ENCODE data around the gene RNF11. TPM values are rescaled to one million over a fixed set of nuclear protein-coding genes. Genes with fewer than 3 reads are reported as not detected.

RNF11 gene
- total RNA-seq, 2 experiments from 2014 or later = 26.4 to 35.5 TPM

- CTCF ChIA-PET = interaction anchor here (1.3 kb wide), 1 partner anchor 45 kb away, joined by 6 read pairs; no protein-coding TSS in a partner anchor
- DNase-seq (no peak), ATAC-seq (no peak)
- no peaks in the 10 kb centered on the region for H3K9me3 Mint-ChIP-seq (ENCODE audit: low read depth)
- peaks cover 6% of the 10 kb centered on the region for H3K4me1 Mint-ChIP-seq
- H3K27ac Mint-ChIP-seq = no peak overlapping the region
- H3K36me3 Mint-ChIP-seq = peaks cover 2% of the 10 kb centered on the region
- no peaks in the 10 kb centered on the region for H3K27me3 Mint-ChIP-seq
- no peak overlapping the region for H3K4me3 Mint-ChIP-seq
These were observed 16.3 kb downstream of the RNF11 start for GRCh38 chr1:51252366-51252765.

DNA sequence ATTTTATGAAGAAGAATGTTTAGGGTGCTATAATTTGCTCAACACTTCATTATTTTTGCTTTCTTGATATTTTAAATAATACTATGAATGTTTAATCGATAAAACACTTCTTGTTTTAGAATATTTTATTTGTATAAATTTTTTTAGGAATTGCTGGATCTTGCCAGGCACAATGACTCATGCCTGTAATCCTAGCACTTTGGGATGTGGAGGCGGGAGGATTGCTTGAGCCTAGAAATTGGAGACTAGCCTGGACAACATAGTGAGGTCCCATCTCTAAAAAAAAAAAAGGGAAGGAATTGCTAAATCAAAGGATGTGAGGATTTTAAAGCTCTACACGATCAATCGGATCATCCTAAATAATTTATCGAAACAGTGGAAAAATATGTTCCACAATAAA, 17.6 kb downstream of the RNF11 start:
- CTCF ChIA-PET = no interaction called here
- Mint-ChIP-seq H3K9me3 (ENCODE audit: low read depth) (no peaks in the 10 kb centered on the region), H3K27me3 (no peaks in the 10 kb centered on the region), H3K36me3 (peaks cover 2% of the 10 kb centered on the region), H3K27ac (no peak overlapping the region), H3K4me3 (no peak overlapping the region), H3K4me1 (peaks cover 6% of the 10 kb centered on the region)
- no peak for DNase-seq
- no peak for ATAC-seq

GRCh38 chr1:51255331-51255730, 19.3 kb downstream of the RNF11 start:
- CTCF ChIA-PET = interaction anchor here (0.8 to 1.3 kb wide), 3 partner anchors 12 to 40 kb away, joined by 3 to 4 read pairs (median 4); no protein-coding TSS in a partner anchor
- H3K9me3 Mint-ChIP-seq (ENCODE audit: low read depth) = no peaks in the 10 kb centered on the region
- no peak overlapping the region for H3K4me3 Mint-ChIP-seq

DNA sequence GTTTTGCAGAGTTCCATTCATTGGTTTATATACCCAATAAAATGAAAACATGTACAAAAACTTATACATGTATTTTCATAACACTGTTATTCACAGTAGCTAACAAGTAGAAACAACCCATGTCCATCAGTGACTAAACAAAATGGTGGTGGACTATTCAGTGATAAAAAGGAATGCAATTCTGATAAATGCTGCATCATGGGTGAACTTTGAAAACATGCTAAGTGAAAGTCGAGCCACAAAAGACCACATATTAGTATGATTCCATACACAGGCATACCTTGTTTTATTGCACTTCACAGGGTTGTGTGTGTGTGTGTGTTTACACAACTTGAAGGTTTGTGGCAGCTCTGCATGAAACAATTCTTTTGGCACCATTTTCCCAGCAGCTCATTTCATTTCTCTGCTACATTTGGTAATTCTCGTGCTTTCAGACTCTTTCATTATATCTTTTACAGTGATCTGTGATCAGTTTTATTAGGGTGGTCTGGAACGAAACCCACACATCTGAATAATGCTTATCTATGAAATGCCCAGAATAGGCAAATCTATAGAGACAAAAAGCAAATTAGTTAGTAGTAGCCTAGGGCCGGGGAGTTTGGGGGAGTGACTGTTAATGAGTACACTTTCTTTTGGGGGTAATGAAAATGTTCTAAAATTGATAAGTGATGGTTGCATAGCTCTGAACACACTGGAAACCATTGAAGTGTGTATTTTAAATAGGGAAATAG, 27.2 kb downstream of the RNF11 start:
- Mint-ChIP-seq H3K4me3 (no peak overlapping the region), H3K9me3 (ENCODE audit: low read depth) (no peaks in the 10 kb centered on the region), H3K4me1 (peaks cover 33% of the 10 kb centered on the region), H3K27ac (no peak overlapping the region), H3K36me3 (peaks cover 1% of the 10 kb centered on the region), H3K27me3 (no peaks in the 10 kb centered on the region)
- CTCF ChIA-PET = interaction anchor here (3.0 kb wide), 1 partner anchor 34 kb away, joined by 9 read pairs; no protein-coding TSS in a partner anchor
- DNase-seq = no peak
- ATAC-seq = no peak

More at GRCh38 chr1:51255331-51255730, 19.3 kb downstream of the RNF11 start:
- no peaks in the 10 kb centered on the region for H3K27me3 Mint-ChIP-seq
- DNase-seq (no peak), ATAC-seq (no peak)
- peaks cover 6% of the 10 kb centered on the region for H3K4me1 Mint-ChIP-seq
- no peak overlapping the region for H3K27ac Mint-ChIP-seq
- peaks cover 2% of the 10 kb centered on the region for H3K36me3 Mint-ChIP-seq

DNA sequence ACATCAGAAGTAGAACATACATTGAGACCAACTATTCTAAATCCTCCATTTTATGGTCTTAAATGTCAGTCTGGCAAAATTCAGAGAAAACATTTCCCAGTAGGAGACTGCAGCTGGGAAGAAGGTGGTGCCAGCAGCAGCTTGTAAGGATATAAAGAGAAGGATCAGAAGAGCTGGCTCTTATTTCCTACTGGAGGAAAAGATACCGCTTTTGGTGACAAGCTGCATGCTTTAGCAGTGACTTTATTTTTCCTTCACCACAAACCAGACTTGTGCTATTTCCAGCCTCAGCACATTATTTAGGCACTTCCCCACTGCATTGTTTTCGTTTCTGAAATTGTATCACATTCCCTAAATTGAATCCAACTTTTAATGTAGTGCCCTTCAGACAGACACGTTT, 28.4 kb downstream of the RNF11 start:
- CTCF ChIA-PET = no interaction called here
- no peaks in the 10 kb centered on the region for H3K27me3 Mint-ChIP-seq
- peaks cover 4% of the 10 kb centered on the region for H3K36me3 Mint-ChIP-seq
- H3K4me3 Mint-ChIP-seq = no peak overlapping the region
- DNase-seq = no peak
- H3K9me3 Mint-ChIP-seq (ENCODE audit: low read depth) = no peaks in the 10 kb centered on the region
- no peak overlapping the region for H3K27ac Mint-ChIP-seq
- peaks cover 39% of the 10 kb centered on the region for H3K4me1 Mint-ChIP-seq
- no peak for ATAC-seq

- no peak overlapping the region for H3K27ac Mint-ChIP-seq
- H3K4me3 Mint-ChIP-seq = no peak overlapping the region
- no peaks in the 10 kb centered on the region for H3K9me3 Mint-ChIP-seq (ENCODE audit: low read depth)
- ATAC-seq (no peak), DNase-seq (no peak)
- peaks cover 14% of the 10 kb centered on the region for H3K36me3 Mint-ChIP-seq
- peaks cover 38% of the 10 kb centered on the region for H3K4me1 Mint-ChIP-seq
- no peaks in the 10 kb centered on the region for H3K27me3 Mint-ChIP-seq
- CTCF ChIA-PET = no interaction called here
These were observed 29.5 kb downstream of the RNF11 start for GRCh38 chr1:51265618-51266017.

GRCh38 chr1:51266181-51266580, 30.1 kb downstream of the RNF11 start:
- H3K4me3 Mint-ChIP-seq = no peak overlapping the region
- CTCF ChIA-PET = no interaction called here
- peak overlapping the region; percentile 69 for H3K27ac Mint-ChIP-seq
- H3K9me3 Mint-ChIP-seq (ENCODE audit: low read depth) = no peaks in the 10 kb centered on the region
- H3K27me3 Mint-ChIP-seq = no peaks in the 10 kb centered on the region
- peaks cover 38% of the 10 kb centered on the region for H3K4me1 Mint-ChIP-seq
- DNase-seq (no peak), ATAC-seq (no peak)
- H3K36me3 Mint-ChIP-seq = peaks cover 19% of the 10 kb centered on the region

GRCh38 chr1:51266791-51267190, 30.7 kb downstream of the RNF11 start:
- Mint-ChIP-seq H3K4me1 (peaks cover 36% of the 10 kb centered on the region), H3K4me3 (no peak overlapping the region), H3K9me3 (ENCODE audit: low read depth) (no peaks in the 10 kb centered on the region), H3K36me3 (peaks cover 24% of the 10 kb centered on the region), H3K27ac (no peak overlapping the region), H3K27me3 (no peaks in the 10 kb centered on the region)
- ATAC-seq (no peak), DNase-seq (no peak)
- CTCF ChIA-PET = interaction anchor here (0.6 to 2.0 kb wide), 2 partner anchors 30 to 78 kb away, joined by 3 to 8 read pairs; no protein-coding TSS in a partner anchor

DNA sequence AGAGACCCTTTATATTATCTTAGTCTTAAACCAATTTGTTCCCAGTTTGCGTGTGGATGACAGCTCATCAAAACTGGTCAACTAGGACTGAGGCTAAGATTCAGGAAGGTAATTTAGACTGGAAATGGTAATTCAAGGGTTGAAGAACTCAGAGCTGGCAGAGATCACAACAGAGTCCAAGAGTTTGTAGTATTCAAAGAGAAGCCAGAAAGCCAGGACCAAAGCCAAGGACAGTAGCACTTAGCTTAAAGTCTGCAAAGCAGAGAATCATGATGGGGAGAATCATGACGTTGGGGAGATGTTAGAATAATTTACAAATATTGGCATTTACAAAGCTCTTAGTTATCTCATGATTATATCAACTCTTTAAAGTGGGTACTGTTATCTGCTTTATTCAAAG, 32.6 kb downstream of the RNF11 start:
- ATAC-seq (no peak), DNase-seq (no peak)
- Mint-ChIP-seq H3K4me3 (peak overlapping the region; percentile 26), H3K4me1 (peaks cover 41% of the 10 kb centered on the region), H3K27me3 (no peaks in the 10 kb centered on the region), H3K9me3 (ENCODE audit: low read depth) (no peaks in the 10 kb centered on the region), H3K36me3 (peaks cover 27% of the 10 kb centered on the region), H3K27ac (peak overlapping the region; percentile 75)
- CTCF ChIA-PET = interaction anchor here (0.8 to 2.0 kb wide), 3 partner anchors 12 to 80 kb away, joined by 3 to 8 read pairs (median 4); no protein-coding TSS in a partner anchor

GRCh38 chr1:51270751-51271150, 34.7 kb downstream of the RNF11 start:
- Mint-ChIP-seq H3K27ac (no peak overlapping the region), H3K9me3 (ENCODE audit: low read depth) (no peaks in the 10 kb centered on the region), H3K27me3 (no peaks in the 10 kb centered on the region), H3K36me3 (peaks cover 29% of the 10 kb centered on the region), H3K4me3 (no peak overlapping the region), H3K4me1 (peaks cover 38% of the 10 kb centered on the region)
- CTCF ChIA-PET = interaction anchor here (1.0 kb wide), 1 partner anchor 26 kb away, joined by 3 read pairs; no protein-coding TSS in a partner anchor
- ATAC-seq (no peak), DNase-seq (no peak)

GRCh38 chr1:51272916-51273315, 36.8 kb downstream of the RNF11 start:
- DNase-seq = no peak
- Mint-ChIP-seq H3K27me3 (no peaks in the 10 kb centered on the region), H3K36me3 (peaks cover 29% of the 10 kb centered on the region), H3K27ac (no peak overlapping the region), H3K4me1 (peaks cover 23% of the 10 kb centered on the region), H3K4me3 (no peak overlapping the region), H3K9me3 (ENCODE audit: low read depth) (no peaks in the 10 kb centered on the region)
- no peak for ATAC-seq
- CTCF ChIA-PET = no interaction called here

DNA sequence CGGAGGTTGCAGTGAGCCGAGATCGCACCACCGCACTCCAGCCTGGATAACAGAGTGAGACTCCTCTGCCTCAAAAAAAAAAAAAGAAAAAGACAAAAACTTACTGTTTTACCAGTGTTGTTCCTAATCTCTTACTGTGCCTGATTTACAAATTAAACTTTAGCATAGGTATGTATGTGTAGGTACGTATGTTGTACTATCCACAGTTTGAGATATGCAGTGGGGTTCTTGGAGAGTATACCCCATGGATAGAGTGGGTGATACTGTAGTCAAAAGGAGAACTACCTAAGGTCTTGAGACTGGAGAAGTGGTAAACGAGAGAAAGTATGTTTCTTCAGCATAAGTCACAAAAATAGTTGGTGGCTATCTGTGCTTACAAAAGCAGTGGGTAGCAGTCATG, 38.6 kb downstream of the RNF11 start:
- Mint-ChIP-seq H3K4me1 (peaks cover 14% of the 10 kb centered on the region), H3K36me3 (peaks cover 23% of the 10 kb centered on the region), H3K9me3 (ENCODE audit: low read depth) (no peaks in the 10 kb centered on the region), H3K27ac (no peak overlapping the region), H3K4me3 (no peak overlapping the region), H3K27me3 (no peaks in the 10 kb centered on the region)
- ATAC-seq (no peak), DNase-seq (no peak)
- CTCF ChIA-PET = no interaction called here

GRCh38 chr1:51276286-51276685, 40.2 kb downstream of the RNF11 start:
- CTCF ChIA-PET = interaction anchor here (2.3 kb wide), 1 partner anchor 21 kb away, joined by 12 read pairs; no protein-coding TSS in a partner anchor
- Mint-ChIP-seq H3K27ac (no peak overlapping the region), H3K4me3 (no peak overlapping the region), H3K27me3 (no peaks in the 10 kb centered on the region), H3K9me3 (ENCODE audit: low read depth) (no peaks in the 10 kb centered on the region), H3K36me3 (peaks cover 11% of the 10 kb centered on the region), H3K4me1 (peaks cover 10% of the 10 kb centered on the region)
- DNase-seq (no peak), ATAC-seq (no peak)

GRCh38 chr1:51280321-51280978, 44.4 kb downstream of the RNF11 start:
- H3K27ac Mint-ChIP-seq = no peak overlapping the region
- no peak for DNase-seq
- CTCF ChIA-PET = interaction anchor here (1.1 to 3.1 kb wide), 2 partner anchors 17 to 90 kb away, joined by 4 to 7 read pairs; no protein-coding TSS in a partner anchor
- H3K36me3 Mint-ChIP-seq = peaks cover 3% of the 10 kb centered on the region
- ATAC-seq = no peak
- H3K9me3 Mint-ChIP-seq (ENCODE audit: low read depth) = no peaks in the 10 kb centered on the region
- H3K27me3 Mint-ChIP-seq = peaks cover 4% of the 10 kb centered on the region
- H3K4me3 Mint-ChIP-seq = no peak overlapping the region
- H3K4me1 Mint-ChIP-seq = peaks cover 33% of the 10 kb centered on the region
